BLaER1 treated with 17β-estradiol and CSF1 and Interleukin-3, amounts not matched to agents 10 nM and 100 nM (cell line): ENCODE data around the gene CDH24.
"Not testable (repeated sequence)": the region's sequence is repeated elsewhere in the genome, so short reads cannot be mapped to it uniquely, and the experiment has no call there.

Source experiments
- H3K27ac ChIP-seq, 11 experiments: shearing (Covaris generic); formaldehyde crosslinking; 2 replicates each; pipeline ENCODE4 v1.8.1; 2022
- H3K27me3 ChIP-seq, 11 experiments: shearing (Covaris generic); formaldehyde crosslinking; 2 replicates each; pipeline ENCODE4 v1.8.1; 2022
- H3K36me3 ChIP-seq, 11 experiments: shearing (Covaris generic); formaldehyde crosslinking; 2 replicates each; pipeline ENCODE4 v1.8.1; 2022
- H3K4me1 ChIP-seq, 10 experiments: shearing (Covaris generic); formaldehyde crosslinking; 2 replicates each; pipeline ENCODE4 v1.8.1; 2022
- H3K4me2 ChIP-seq, 11 experiments: shearing (Covaris generic); formaldehyde crosslinking; 2 replicates each; pipeline ENCODE4 v1.8.1; 2022
- H3K4me3 ChIP-seq, 10 experiments: shearing (Covaris generic); formaldehyde crosslinking; 2 replicates each; pipeline ENCODE4 v1.8.1; 2022
- H3K9ac ChIP-seq, 11 experiments: shearing (Covaris generic); formaldehyde crosslinking; 2 replicates each; pipeline ENCODE4 v1.8.1; 2022
- H3K9me3 ChIP-seq, 11 experiments: shearing (Covaris generic); formaldehyde crosslinking; replicated peaks in 1 of 11; 2 replicates each; pipeline ENCODE4 v1.8.1; 2022
- H4K20me1 ChIP-seq, 11 experiments: shearing (Covaris generic); formaldehyde crosslinking; 2 replicates each; pipeline ENCODE4 v1.8.1; 2022
- Cebpa-rat ChIP-seq, 11 experiments: shearing (Covaris generic); IDR thresholded peaks; 2 replicates each; pipeline ENCODE4 v1.8.1; 2022

Gene CDH24

DNA sequence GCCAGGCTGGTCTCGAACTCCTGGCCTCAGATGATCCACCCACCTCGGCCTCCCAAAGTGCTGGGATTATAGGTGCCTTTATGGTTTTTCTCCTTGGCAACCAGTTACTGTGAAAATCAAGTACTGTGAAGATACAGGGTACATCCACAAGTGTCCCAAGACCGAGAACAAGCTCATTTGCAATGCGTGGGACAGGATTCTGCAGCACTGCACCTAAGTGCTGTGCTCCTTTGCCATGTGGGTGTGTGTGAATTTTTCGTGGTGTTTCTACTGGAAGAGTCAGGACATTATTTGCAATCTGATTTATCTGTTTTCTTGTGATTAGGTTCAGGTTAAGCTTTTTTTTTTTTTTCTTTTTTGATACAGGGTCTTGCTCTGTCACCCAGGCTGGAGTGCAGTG lies 40.2 kb downstream of the CDH24 start:
- H3K4me1 ChIP-seq, result no peaks in the 10 kb centered on the region
- no peak overlapping the region for H3K4me2 ChIP-seq
- no peaks in the 10 kb centered on the region; a peak in 1 of 22 replicates for H4K20me1 ChIP-seq
- no peak overlapping the region for H3K4me3 ChIP-seq
- TF ChIP-seq Cebpa-rat (IDR thresholded peaks at IDR 0.05), result no peak
- no peaks in the 10 kb centered on the region for H3K9me3 ChIP-seq
- H3K27me3 ChIP-seq, result no peaks in the 10 kb centered on the region
- no peak overlapping the region for H3K27ac ChIP-seq
- no peak overlapping the region for H3K9ac ChIP-seq
- H3K36me3 ChIP-seq, result peaks cover 0 to 20% (median 16%) of the 10 kb centered on the region in 11 experiments; a peak in 12 of 22 replicates

DNA sequence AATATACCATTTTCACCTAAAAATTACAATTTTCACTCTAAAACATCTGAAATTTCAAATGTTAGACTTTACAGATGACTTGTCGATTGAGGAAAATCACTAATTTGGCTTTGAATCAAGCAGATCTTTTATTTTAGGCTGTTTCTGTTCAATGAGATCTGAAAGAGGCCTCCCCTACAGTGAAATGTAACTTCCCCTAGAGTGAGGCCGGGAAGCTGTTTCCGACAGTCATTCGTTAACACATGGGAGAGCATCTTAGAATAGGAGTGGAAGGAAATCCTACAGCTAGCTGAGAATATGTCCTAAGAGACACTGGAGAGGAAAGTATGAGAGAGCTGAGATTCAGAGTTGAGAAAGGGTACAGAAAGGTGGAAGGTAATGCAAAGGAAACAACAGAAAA lies 41.7 kb downstream of the CDH24 start:
- Histone ChIP-seq H3K9me3 (no peaks in the 10 kb centered on the region), H4K20me1 (no peaks in the 10 kb centered on the region), H3K4me3 (no peak overlapping the region), H3K4me1 (peaks cover 0 to under 1% (median 0%) of the 10 kb centered on the region in 10 experiments; a peak in 3 of 20 replicates), H3K9ac (no peak overlapping the region), H3K27me3 (no peaks in the 10 kb centered on the region), H3K4me2 (no peak overlapping the region), H3K36me3 (peaks cover 0 to 6% (median 3%) of the 10 kb centered on the region in 11 experiments; a peak in 8 of 22 replicates), H3K27ac (no peak overlapping the region)
- TF ChIP-seq Cebpa-rat (IDR thresholded peaks at IDR 0.05), result no peak

DNA sequence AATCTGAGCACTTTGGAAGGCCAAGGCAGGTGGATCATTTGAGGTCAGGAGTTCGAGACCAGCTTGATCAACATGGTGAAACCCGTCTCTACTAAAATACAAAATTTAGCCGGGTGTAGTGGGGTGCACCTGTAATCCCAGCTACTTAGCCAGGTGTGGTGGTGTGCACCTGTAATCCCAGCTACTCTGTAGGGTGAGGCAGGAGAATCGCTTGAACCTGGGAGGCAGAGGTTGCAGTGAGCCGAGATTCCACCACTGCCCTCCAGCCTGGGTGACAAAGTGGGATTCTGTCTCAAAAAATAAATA lies 43.6 kb downstream of the CDH24 start:
- not testable (repeated sequence) for H3K27me3 ChIP-seq, H3K4me3 ChIP-seq, H3K9me3 ChIP-seq, H3K9ac ChIP-seq, H4K20me1 ChIP-seq, H3K27ac ChIP-seq, H3K4me2 ChIP-seq, H3K36me3 ChIP-seq
- H3K4me1 ChIP-seq, result peaks cover 13 to 17% (median 14%) of the 10 kb centered on the region in 10 experiments

DNA sequence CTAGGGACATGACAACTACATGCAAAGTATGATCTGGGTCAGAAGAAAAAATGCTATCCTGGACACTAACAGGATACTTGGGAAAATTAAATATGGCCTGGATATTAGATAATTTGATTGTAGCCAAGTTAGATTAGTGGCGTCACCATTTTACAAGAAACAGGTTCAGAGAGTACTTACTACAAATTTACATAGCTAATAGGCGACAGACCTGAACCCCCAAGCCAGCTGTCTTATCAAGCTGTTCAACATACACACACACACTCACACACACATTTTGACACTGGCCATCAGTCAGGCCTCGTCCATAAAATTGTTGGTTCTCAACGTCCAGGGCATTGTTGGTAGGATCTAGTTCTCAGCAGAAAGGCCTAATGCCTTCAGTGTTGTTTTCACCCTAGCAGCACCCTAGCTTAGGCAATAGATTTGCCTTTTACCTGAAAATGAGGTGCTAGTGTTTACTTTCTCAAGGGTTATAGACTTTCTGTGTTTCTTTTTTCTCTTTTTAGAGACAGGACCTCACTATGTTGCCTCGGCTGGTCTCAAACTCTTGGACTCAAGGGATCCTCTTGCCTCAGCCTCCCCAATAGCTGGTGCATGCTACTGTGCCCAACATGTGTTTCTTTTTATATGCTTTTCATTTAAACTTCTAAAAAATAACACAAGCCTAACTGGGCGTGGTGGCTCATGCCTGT lies 44.1 kb downstream of the CDH24 start:
- H3K27ac ChIP-seq, result no peak overlapping the region
- TF ChIP-seq Cebpa-rat (IDR thresholded peaks at IDR 0.05), result no peak
- H3K9ac ChIP-seq, result no peak overlapping the region
- H3K27me3 ChIP-seq, result no peaks in the 10 kb centered on the region
- H3K9me3 ChIP-seq, result no peaks in the 10 kb centered on the region
- H3K4me3 ChIP-seq, result no peak overlapping the region
- peaks cover 18 to 22% (median 19%) of the 10 kb centered on the region in 10 experiments for H3K4me1 ChIP-seq
- H3K4me2 ChIP-seq, result no peak overlapping the region
- no peaks in the 10 kb centered on the region for H4K20me1 ChIP-seq
- H3K36me3 ChIP-seq, result no peaks in the 10 kb centered on the region

DNA sequence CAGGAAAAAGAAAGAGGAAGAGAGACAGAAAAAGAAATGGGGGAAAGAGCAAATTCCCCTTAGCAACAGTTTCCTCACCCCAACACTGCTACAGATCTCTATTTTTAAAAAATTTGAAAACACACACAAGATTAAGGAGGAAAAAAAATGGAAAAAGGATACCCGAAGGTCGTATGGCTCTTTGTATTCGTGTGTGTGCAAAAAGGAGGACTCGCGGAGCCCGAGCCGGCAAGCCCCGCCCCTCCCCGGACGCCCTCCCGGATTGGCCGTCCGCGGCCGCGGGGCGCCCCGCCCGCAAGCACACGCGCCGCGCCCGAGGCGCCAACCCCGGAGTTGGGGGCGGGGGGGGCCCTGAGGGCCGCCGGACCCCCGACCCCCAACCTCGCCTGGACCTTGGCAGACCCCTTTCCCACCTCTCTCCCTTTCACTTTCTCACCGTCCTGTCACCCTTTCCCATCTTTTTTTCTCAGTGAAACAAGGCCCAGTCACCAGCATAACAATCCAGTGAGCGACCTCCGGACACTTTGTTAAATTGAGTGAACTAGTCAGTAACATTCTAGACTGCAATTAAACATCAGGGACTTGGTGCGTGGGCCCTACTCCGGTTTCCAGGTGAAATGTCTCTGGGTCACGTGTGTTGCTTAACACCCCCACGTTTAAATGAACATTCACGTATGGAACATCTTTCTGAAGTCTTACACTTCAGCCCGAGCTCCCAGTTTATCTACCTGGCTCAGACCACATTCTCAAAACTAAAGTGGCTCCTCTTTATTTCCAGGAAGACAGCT lies 47.2 kb downstream of the CDH24 start, which contains the start of gene C14orf93:
Gene C14orf93, minus strand, starts transcription at position 205 of the 788 bp plus-strand sequence. CDS start 11,120 bp downstream, outside the sequence.
- Histone ChIP-seq H4K20me1 (no peaks in the 10 kb centered on the region), H3K36me3 (no peaks in the 10 kb centered on the region), H3K9me3 (no peaks in the 10 kb centered on the region; a peak in 1 of 22 replicates), H3K9ac (peak within 1 kb of the TSS; percentile 75 to 90 (median 81)), H3K27me3 (no peaks in the 10 kb centered on the region), H3K27ac (peak within 1 kb of the TSS; percentile 76 to 97 (median 95)), H3K4me1 (peaks cover 38 to 47% (median 43%) of the 10 kb centered on the region in 10 experiments), H3K4me3 (peak within 1 kb of the TSS; percentile 48 to 72 (median 62)), H3K4me2 (peak within 1 kb of the TSS; percentile 75 to 95 (median 85))
- no peak for TF ChIP-seq Cebpa-rat (IDR thresholded peaks at IDR 0.05)

DNA sequence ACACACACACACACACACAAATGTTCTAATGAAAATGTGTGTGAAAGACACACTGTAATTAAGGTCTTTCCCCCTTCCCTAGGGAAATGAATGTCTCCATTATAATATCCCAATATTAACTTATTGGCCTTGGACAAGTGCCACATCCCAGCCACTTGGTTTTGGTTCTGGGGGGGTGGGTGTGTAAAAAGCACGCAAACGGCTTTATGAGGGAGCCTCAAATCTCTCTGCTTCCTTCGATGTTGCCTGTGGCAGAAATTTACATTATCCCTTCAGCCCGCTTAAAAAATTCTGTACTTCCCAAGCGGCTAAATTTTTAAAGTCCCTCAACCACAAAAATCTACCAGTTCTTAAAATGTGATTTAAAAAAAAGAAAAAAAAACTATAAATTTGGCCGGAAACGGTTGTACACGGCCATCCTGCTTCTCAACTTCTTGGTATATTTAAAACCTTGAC lies 47.8 kb downstream of the CDH24 start:
- H3K4me3 ChIP-seq, result peak overlapping the region; percentile 48 to 72 (median 62)
- H3K27me3 ChIP-seq, result no peaks in the 10 kb centered on the region
- peaks cover 38 to 48% (median 44%) of the 10 kb centered on the region in 10 experiments for H3K4me1 ChIP-seq
- H3K36me3 ChIP-seq, result no peaks in the 10 kb centered on the region
- H3K27ac ChIP-seq, result peak overlapping the region; percentile 76 to 97 (median 95)
- peak overlapping the region; percentile 75 to 90 (median 81) for H3K9ac ChIP-seq
- H3K9me3 ChIP-seq, result no peaks in the 10 kb centered on the region; a peak in 1 of 22 replicates
- peak overlapping the region; percentile 75 to 95 (median 85) for H3K4me2 ChIP-seq
- no peaks in the 10 kb centered on the region for H4K20me1 ChIP-seq
- no peak for TF ChIP-seq Cebpa-rat (IDR thresholded peaks at IDR 0.05)

DNA sequence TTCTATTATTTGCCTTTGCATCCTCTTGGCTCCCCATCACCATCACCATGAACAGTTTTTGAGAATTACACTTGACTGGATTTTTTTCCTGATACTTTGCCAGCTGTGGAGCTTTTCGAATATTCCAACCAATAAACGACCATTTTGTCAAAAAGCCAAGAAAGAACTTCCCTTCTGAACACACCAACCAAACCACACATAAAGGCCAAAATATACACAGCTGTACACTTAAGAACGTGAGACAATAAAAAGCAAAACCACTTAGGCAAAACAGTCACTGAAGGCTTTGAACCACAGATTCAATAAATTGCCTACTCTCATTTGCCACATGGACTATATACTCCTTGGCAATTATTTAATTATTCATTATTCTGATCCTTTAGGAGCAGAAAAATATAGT lies 48.5 kb downstream of the CDH24 start:
- Histone ChIP-seq H3K27me3 (no peaks in the 10 kb centered on the region), H3K4me2 (peak overlapping the region; percentile 75 to 95 (median 85)), H4K20me1 (no peaks in the 10 kb centered on the region), H3K9me3 (no peaks in the 10 kb centered on the region; a peak in 1 of 22 replicates), H3K36me3 (no peaks in the 10 kb centered on the region), H3K4me3 (peak overlapping the region; percentile 48 to 72 (median 62); a peak in 16 of 20 replicates), H3K9ac (peak overlapping the region; percentile 11 to 90 (median 78); a peak in 20 of 22 replicates), H3K27ac (peak overlapping the region; percentile 76 to 97 (median 95); a peak in 21 of 22 replicates), H3K4me1 (peaks cover 38 to 48% (median 44%) of the 10 kb centered on the region in 10 experiments)
- TF ChIP-seq Cebpa-rat (IDR thresholded peaks at IDR 0.05), result no peak

DNA sequence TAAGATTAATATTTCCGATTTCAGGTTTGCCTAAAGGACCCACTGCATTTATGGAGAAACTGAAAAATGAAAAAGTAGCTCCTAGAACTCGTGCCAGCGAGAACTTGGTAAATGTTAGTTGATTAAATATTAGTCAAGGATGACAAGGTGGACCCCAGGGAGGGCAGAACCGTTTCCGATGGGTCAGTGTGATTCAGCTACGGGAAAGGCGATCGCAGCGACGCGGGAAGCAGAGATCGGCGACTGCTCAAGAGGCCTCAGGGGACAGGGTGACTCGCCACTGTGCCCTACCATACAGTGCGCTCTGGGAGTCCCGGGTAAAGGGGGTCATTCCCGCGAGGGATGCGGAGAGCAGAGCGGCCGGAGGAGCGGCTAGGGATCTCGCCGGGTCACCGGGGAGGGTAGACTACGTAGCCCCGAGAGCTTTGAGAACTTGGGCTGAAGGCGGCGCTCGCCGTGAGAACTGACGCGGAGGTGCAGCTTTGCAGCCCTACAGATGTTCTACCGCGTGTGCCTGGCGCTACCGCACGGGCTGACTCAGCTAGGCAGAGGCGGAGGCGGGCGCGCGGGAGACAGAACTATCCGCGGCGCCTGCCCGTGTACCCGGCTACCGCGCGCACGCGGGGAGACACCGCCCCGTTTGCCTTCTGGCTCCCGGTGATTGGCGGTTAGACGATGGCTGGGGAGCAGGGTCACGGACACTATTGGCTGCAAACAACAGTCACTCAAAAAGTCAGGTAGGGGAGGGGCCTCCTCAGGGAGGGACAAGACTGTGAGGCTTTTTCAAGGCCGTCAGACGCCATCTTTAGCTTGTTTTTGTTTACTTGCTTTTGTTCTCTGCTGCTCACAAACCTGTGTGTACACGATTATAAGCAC lies 50.5 kb downstream of the CDH24 start:
- Histone ChIP-seq H4K20me1 (no peaks in the 10 kb centered on the region), H3K4me3 (peak overlapping the region; percentile 59 to 80 (median 70)), H3K4me1 (peaks cover 38 to 48% (median 44%) of the 10 kb centered on the region in 10 experiments), H3K4me2 (peak overlapping the region; percentile 75 to 95 (median 85)), H3K9ac (peak overlapping the region; percentile 87 to 97 (median 91)), H3K9me3 (no peaks in the 10 kb centered on the region; a peak in 1 of 22 replicates), H3K27me3 (no peaks in the 10 kb centered on the region), H3K27ac (peak overlapping the region; percentile 90 to 97 (median 96)), H3K36me3 (no peaks in the 10 kb centered on the region)
- no peak for TF ChIP-seq Cebpa-rat (IDR thresholded peaks at IDR 0.05)
